H1 (cell line): ENCODE data around the gene CPZ. TPM values are rescaled to one million over a fixed set of nuclear protein-coding genes. Genes with fewer than 3 reads are reported as not detected.

Experiments
- CTCF ChIA-PET: fragments of 300-600 bp; sonication (Branson Sonifier 250); formaldehyde crosslinking; loops from one replicate; lab custom pipeline; 2021; ENCODE audit not compliant: partially characterized antibody; lab: Charles Lee
- POLR2A ChIA-PET: fragments of 300-600 bp; sonication (Branson Sonifier 250); formaldehyde crosslinking; loops from one replicate; lab custom pipeline; 2021; ENCODE audit warnings: inconsistent platforms; ENCODE audit not compliant: partially characterized antibody; lab: Charles Lee
- DNase-seq, 2 experiments: peaks; one replicate each; pipeline versions ENCODE4 v3.0.0 to v3.0.0-alpha.2; 2010 to 2022; ENCODE audit warnings: low spot score in 2 of 2, low read depth in 1 of 2, mixed read lengths in 1 of 2
- FAIRE-seq: peaks from 2 replicates; lab custom pipeline; 2011; peaks lifted over from hg19 to GRCh38; lab: Jason Lieb, UNC
- H2AFZ ChIP-seq: 2 replicates; pipeline ENCODE4 v1.8.1; 2012; ENCODE audit warnings: low read length, inconsistent platforms
- H2AK5ac ChIP-seq: 2 replicates; pipeline ENCODE4 v1.6.1; 2013; ENCODE audit warnings: low read depth, low read length
- H2BK120ac ChIP-seq: replicated peaks from 2 replicates; pipeline ENCODE3; 2013; ENCODE audit warnings: low read depth, low read length, inconsistent platforms
- H2BK12ac ChIP-seq: 2 replicates; pipeline ENCODE4 v1.6.1; 2013; ENCODE audit warnings: low read depth, low read length
- H2BK15ac ChIP-seq: 2 replicates; pipeline ENCODE4 v1.6.1; 2013; ENCODE audit warnings: low read length
- H2BK20ac ChIP-seq: 2 replicates; pipeline ENCODE4 v1.6.1; 2013; ENCODE audit warnings: low read length
- H2BK5ac ChIP-seq: 2 replicates; pipeline ENCODE4 v1.6.1; 2013; ENCODE audit warnings: low read depth, low read length
- H3K14ac ChIP-seq: 2 replicates; pipeline ENCODE4 v1.6.1; 2013; ENCODE audit warnings: inconsistent platforms; ENCODE audit not compliant: insufficient read length
- H3K18ac ChIP-seq: 2 replicates; pipeline ENCODE4 v1.6.1; 2013; ENCODE audit warnings: low read length; ENCODE audit errors: extremely low read depth
- H3K23ac ChIP-seq: 2 replicates; pipeline ENCODE4 v1.6.1; 2013; ENCODE audit warnings: inconsistent platforms; ENCODE audit not compliant: insufficient read length
- H3K23me2 ChIP-seq: 2 replicates; pipeline ENCODE4 v1.6.1; 2013; ENCODE audit warnings: low read depth, low read length
- H3K27ac ChIP-seq: 2 replicates; pipeline ENCODE4 v1.6.1; 2011; ENCODE audit warnings: low read depth, low read length, inconsistent platforms
- H3K27me3 ChIP-seq, 4 experiments: replicated peaks in 1 of 4; 1 replicate in 1 of 4; 2 replicates in 3 of 4; pipeline versions ENCODE4 v1.6.1 to v1.8.1; 2011 to 2013; ENCODE audit warnings: low read length in 3 of 4, mild to moderate bottlenecking in 3 of 4, inconsistent platforms in 2 of 4, mixed read lengths in 2 of 4, moderate library complexity in 1 of 4; ENCODE audit not compliant: control insufficient read depth in 3 of 4, insufficient read depth in 3 of 4; ENCODE audit errors: extremely low read depth in 1 of 4
- H3K36me3 ChIP-seq, 4 experiments: 2 replicates each; pipeline versions ENCODE4 v1.6.1 to v1.8.1; 2011 to 2013; ENCODE audit warnings: mild to moderate bottlenecking in 4 of 4, low read length in 3 of 4, moderate library complexity in 2 of 4, control low read depth in 1 of 4, inconsistent platforms in 1 of 4; ENCODE audit not compliant: insufficient read depth in 4 of 4, control insufficient read depth in 2 of 4
- H3K4ac ChIP-seq: replicated peaks from 2 replicates; pipeline ENCODE3; 2013; ENCODE audit warnings: low read length, low read depth, mixed read lengths, inconsistent platforms; ENCODE audit not compliant: insufficient read length
- H3K4me1 ChIP-seq, 4 experiments: replicated peaks in 1 of 4; 1 replicate in 1 of 4; 2 replicates in 3 of 4; pipeline versions ENCODE4 v1.6.1 to v1.8.1; 2011 to 2013; ENCODE audit warnings: low read length in 3 of 4, inconsistent platforms in 2 of 4, mixed read lengths in 1 of 4; ENCODE audit not compliant: insufficient read depth in 4 of 4, control insufficient read depth in 3 of 4
- H3K4me2 ChIP-seq, 2 experiments: 2 replicates each; pipeline versions ENCODE4 v1.6.1 to v1.8.1; 2011 to 2013; ENCODE audit warnings: low read depth in 2 of 2, low read length in 2 of 2, control low read depth in 1 of 2, inconsistent platforms in 1 of 2, mild to moderate bottlenecking in 1 of 2; ENCODE audit not compliant: insufficient read depth in 1 of 2
- H3K4me3 ChIP-seq, 4 experiments: fragments of 200-600, 300-600 bp in 1 of 4; sonication (generic), shearing (Covaris generic), sonication (Bioruptor Twin) in 1 of 4; 2 replicates each; pipeline versions ENCODE4 v1.5.1 to v1.8.1; 2011 to 2016; ENCODE audit warnings: low read length in 4 of 4, low read depth in 3 of 4, control low read depth in 2 of 4, inconsistent platforms in 2 of 4, mild to moderate bottlenecking in 2 of 4, mixed read lengths in 1 of 4, moderate library complexity in 1 of 4; ENCODE audit not compliant: insufficient read depth in 2 of 4; ENCODE audit errors: extremely low read depth in 1 of 4
- H3K56ac ChIP-seq: replicated peaks from 2 replicates; pipeline ENCODE3; 2013; ENCODE audit warnings: low read depth, mild to moderate bottlenecking, mixed read lengths, low read length, inconsistent platforms; ENCODE audit not compliant: insufficient read length
- H3K79me1 ChIP-seq: 2 replicates; pipeline ENCODE4 v1.6.1; 2013; ENCODE audit warnings: low read depth, low read length, control low read depth
- H3K79me2 ChIP-seq, 2 experiments: 2 replicates each; pipeline versions ENCODE4 v1.6.1 to v1.8.1; 2012 to 2013; ENCODE audit warnings: low read length in 2 of 2, mild to moderate bottlenecking in 2 of 2, inconsistent platforms in 1 of 2; ENCODE audit not compliant: insufficient read depth in 2 of 2, control insufficient read depth in 1 of 2
- H3K9ac ChIP-seq, 4 experiments: replicated peaks in 1 of 4; 1 replicate in 1 of 4; 2 replicates in 3 of 4; pipeline versions ENCODE4 v1.6.1 to v1.8.1; 2011 to 2013; ENCODE audit warnings: low read depth in 3 of 4, low read length in 3 of 4, control low read depth in 2 of 4, mild to moderate bottlenecking in 2 of 4, moderate library complexity in 2 of 4, inconsistent platforms in 1 of 4; ENCODE audit errors: extremely low read depth in 1 of 4
- H3K9me3 ChIP-seq, 2 experiments: 2 replicates each; pipeline versions ENCODE4 v1.6.1 to v1.8.1; 2012 to 2013; ENCODE audit warnings: mild to moderate bottlenecking in 2 of 2, moderate library complexity in 2 of 2, control low read depth in 1 of 2, inconsistent platforms in 1 of 2, low read depth in 1 of 2, low read length in 1 of 2, mixed read lengths in 1 of 2; ENCODE audit not compliant: insufficient read depth in 2 of 2
- H4K20me1 ChIP-seq, 2 experiments: replicated peaks in 1 of 2; 2 replicates each; pipeline versions ENCODE3 to v1.8.1; 2011 to 2013; ENCODE audit warnings: inconsistent platforms in 2 of 2, low read length in 2 of 2, mild to moderate bottlenecking in 1 of 2; ENCODE audit not compliant: insufficient read depth in 2 of 2, control insufficient read depth in 1 of 2
- H4K5ac ChIP-seq: 2 replicates; pipeline ENCODE4 v1.6.1; 2013; ENCODE audit warnings: low read length, low read depth, mixed read lengths, inconsistent platforms; ENCODE audit not compliant: insufficient read length
- H4K8ac ChIP-seq: 2 replicates; pipeline ENCODE4 v1.8.0; 2013; ENCODE audit warnings: mild to moderate bottlenecking, moderate library complexity, low read length, inconsistent platforms; ENCODE audit not compliant: insufficient read depth; ENCODE audit errors: extremely low read depth
- H4K91ac ChIP-seq: replicated peaks from 2 replicates; pipeline ENCODE3; 2013; ENCODE audit warnings: low read length, mixed read lengths, inconsistent platforms; ENCODE audit not compliant: insufficient read length
- ASH2L ChIP-seq: fragments of 200-600, 300-600 bp; sonication (generic); IDR thresholded peaks from one replicate; pipeline ENCODE4 v1.7.1; 2017; ENCODE audit warnings: low read length
- BCL11A ChIP-seq, 2 experiments: IDR thresholded peaks; one replicate each; pipeline ENCODE4 v1.6.1; 2011; ENCODE audit warnings: low read depth in 2 of 2, low read length in 2 of 2, mild to moderate bottlenecking in 2 of 2
- CBX5 ChIP-seq: fragments of 300-800, 300-1000 bp; sonication (generic); IDR thresholded peaks from 2 replicates; pipeline ENCODE4 v1.7.1; 2016; ENCODE audit warnings: antibody characterized with exemption, low read length, low read depth
- CHD2 ChIP-seq: IDR thresholded peaks from 2 replicates; pipeline ENCODE4 v1.6.1; 2012; ENCODE audit warnings: low read length, improper control_type of control experiment
- CREB1 ChIP-seq: IDR thresholded peaks from 2 replicates; pipeline ENCODE4 v1.6.1; 2012; ENCODE audit warnings: inconsistent platforms
- EGR1 ChIP-seq: IDR thresholded peaks from 2 replicates; pipeline ENCODE4 v1.6.1; 2011; ENCODE audit warnings: low read depth, low read length, borderline replicate concordance
- GTF2F1 ChIP-seq: IDR thresholded peaks from 2 replicates; pipeline ENCODE4 v1.6.1; 2012; ENCODE audit warnings: low read depth, low read length, improper control_type of control experiment, borderline replicate concordance
- JUND ChIP-seq: IDR thresholded peaks from 2 replicates; pipeline ENCODE4 v1.6.1; 2011; ENCODE audit warnings: mild to moderate bottlenecking, improper control_type of control experiment, low read length
- PHF8 ChIP-seq: fragments of 200-600 bp; sonication (generic); conservative IDR thresholded peaks from 2 replicates; pipeline ENCODE4 v1.7.1; 2012; ENCODE audit warnings: low read depth, mild to moderate bottlenecking, inconsistent platforms, low read length, moderate library complexity
- POLR2AphosphoS5 ChIP-seq: IDR thresholded peaks from 2 replicates; pipeline ENCODE4 v1.6.1; 2011; ENCODE audit warnings: low read depth, low read length
- RAD21 ChIP-seq, 2 experiments: IDR thresholded peaks in 1 of 2; conservative IDR thresholded peaks in 1 of 2; 2 replicates each; pipeline ENCODE4 v1.6.1; 2011; ENCODE audit warnings: low read depth in 2 of 2, low read length in 2 of 2, improper control_type of control experiment in 1 of 2, inconsistent platforms in 1 of 2, mild to moderate bottlenecking in 1 of 2, moderate library complexity in 1 of 2
- RFX5 ChIP-seq: IDR thresholded peaks from 2 replicates; pipeline ENCODE4 v1.6.1; 2011; ENCODE audit warnings: low read depth, low read length, improper control_type of control experiment, borderline replicate concordance
- SRF ChIP-seq: IDR thresholded peaks from 2 replicates; pipeline ENCODE4 v1.6.1; 2011; ENCODE audit warnings: mild to moderate bottlenecking, low read depth, low read length, moderate library complexity
- TEAD4 ChIP-seq: IDR thresholded peaks from 2 replicates; pipeline ENCODE4 v1.6.1; 2012; ENCODE audit warnings: low read depth, low read length, inconsistent platforms, mixed read lengths
- YY1 ChIP-seq: IDR thresholded peaks from 2 replicates; pipeline ENCODE4 v1.6.1; 2011; ENCODE audit warnings: low read depth, mild to moderate bottlenecking, low read length
- WGBS, 2 experiments: shearing (Covaris generic) in 1 of 2; methylation state at CpG; one replicate each; pipeline versions ENCODE4 v1.1.6 to v1.1.7; 2013 to 2015; ENCODE audit warnings: low lambda C conversion rate in 2 of 2, mixed read lengths in 2 of 2, inconsistent platforms in 1 of 2, low coverage in 1 of 2, missing lambda C conversion rate in 1 of 2; ENCODE audit not compliant: insufficient replicate concordance in 2 of 2, insufficient coverage in 1 of 2, insufficient read length in 1 of 2; ENCODE audit errors: extremely low coverage in 1 of 2, missing lambda C conversion rate in 1 of 2; 5-methylcytosine and 5-hydroxymethylcytosine counted together
- polyA plus RNA-seq, 7 experiments: library from polyadenylated mRNA; depleted of rRNA in 3 of 7; stranded (reverse) in 5 of 7; unstranded in 2 of 7; fragments of >200 nt in 5 of 7; fragments of 200-250 nt in 2 of 7; gene quantifications; 1 replicate in 5 of 7; 2 replicates in 1 of 7; 4 replicates in 1 of 7; pipeline versions ENCODE4 v1.2.1 to v1.2.3, GENCODE V29; 2011 to 2013; ENCODE audit warnings: missing spikeins in 2 of 7, mixed read lengths in 2 of 7
- total RNA-seq: library from RNA; stranded (reverse); fragmentation: NEBNext Ultra II Directional; extraction: Animal tissue kit (Norgen Biotek cat#: 25700); gene quantifications from 2 replicates; pipeline ENCODE4 v1.2.1, GENCODE V29; 2021
- TF ChIP-seq, protein P1 (sequence below): IDR thresholded peaks from 2 replicates; pipeline ENCODE4 v1.6.1; 2012; ENCODE audit warnings: inconsistent platforms

CPZ gene
- total and polyA plus RNA-seq, 2 of the 8 experiments (the other 6 are each of a cell fraction or from before 2014, with no cell fraction given), result 28.8 to 40.7 TPM

DNA sequence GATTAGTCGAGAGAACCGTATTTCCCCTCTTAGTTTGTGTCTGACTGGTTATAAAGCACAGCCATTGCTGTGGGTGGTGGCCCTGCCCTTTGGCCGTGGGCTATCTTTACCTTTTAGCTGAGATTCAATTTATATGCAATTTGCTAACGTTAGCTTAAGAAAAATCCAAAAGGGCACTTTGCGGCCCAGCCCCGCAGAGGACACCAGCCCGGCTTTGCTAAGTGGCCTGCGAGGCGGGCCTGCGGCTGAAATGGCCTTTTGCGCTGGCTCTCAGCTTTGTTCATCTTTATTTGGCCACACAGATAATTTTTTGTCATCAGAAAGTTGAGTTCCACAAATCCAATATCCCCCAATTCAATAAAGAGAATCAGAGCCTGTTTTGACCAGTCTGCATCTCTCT is 48.3 kb downstream of the CPZ start:
- H3K14ac ChIP-seq, result no peak overlapping the region
- no peak overlapping the region for H2AFZ ChIP-seq
- H4K91ac ChIP-seq, result no peak overlapping the region
- H3K18ac ChIP-seq, result no peak overlapping the region
- H3K4ac ChIP-seq, result no peak overlapping the region
- no peak overlapping the region for H3K4me2 ChIP-seq
- H3K56ac ChIP-seq, result no peak overlapping the region
- H3K9me3 ChIP-seq, result no peaks in the 10 kb centered on the region
- H2BK120ac ChIP-seq, result no peak overlapping the region
- H4K8ac ChIP-seq, result no peak overlapping the region
- CTCF ChIA-PET, result interaction anchor here (1.2 kb wide), 1 partner anchor 42 kb away, joined by 4 read pairs; no protein-coding TSS in a partner anchor
- H3K9ac ChIP-seq, result no peak overlapping the region
- H3K36me3 ChIP-seq, result no peaks in the 10 kb centered on the region
- WGBS, 2 experiments, result 88% methylated on average over 11 of the region's 11 CpGs; no CpG with 5 or more reads in 1 of the 2 experiments
- no peak overlapping the region for H3K23ac ChIP-seq
- no peaks in the 10 kb centered on the region for H3K23me2 ChIP-seq
- H3K79me2 ChIP-seq, result no peaks in the 10 kb centered on the region
- no peaks in the 10 kb centered on the region for H3K79me1 ChIP-seq
- H3K27ac ChIP-seq, result no peak overlapping the region
- no peak overlapping the region for H2BK5ac ChIP-seq
- DNase-seq (no peak), FAIRE-seq (no peak)
- POLR2A ChIA-PET, result no interaction called here
- H2BK20ac ChIP-seq, result no peak overlapping the region
- H3K4me1 ChIP-seq, result peaks cover 0 to 2% (median 0%) of the 10 kb centered on the region in 4 experiments; a peak in 3 of 7 replicates
- H2BK15ac ChIP-seq, result no peak overlapping the region
- H4K20me1 ChIP-seq, result peaks cover 0 to 2% of the 10 kb centered on the region in 2 experiments
- H2AK5ac ChIP-seq, result no peak overlapping the region
- H2BK12ac ChIP-seq, result no peak overlapping the region
- H4K5ac ChIP-seq, result no peak overlapping the region
- no peak overlapping the region for H3K4me3 ChIP-seq
- 0 out of 7 replicates have a peak, but pooled peaks cover 0 to 3% (median 0%) of the 10 kb centered on the region in 4 experiments for H3K27me3 ChIP-seq
- TF ChIP-seq, protein P1, sequence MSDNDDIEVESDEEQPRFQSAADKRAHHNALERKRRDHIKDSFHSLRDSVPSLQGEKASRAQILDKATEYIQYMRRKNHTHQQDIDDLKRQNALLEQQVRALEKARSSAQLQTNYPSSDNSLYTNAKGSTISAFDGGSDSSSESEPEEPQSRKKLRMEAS, result no peak
- TF ChIP-seq RFX5 (no peak), CBX5 (no peak), EGR1 (no peak), CHD2 (no peak), RAD21 (IDR thresholded peaks at IDR 0.05 in 1 of 2, conservative IDR thresholded peaks at IDR 0.05 in 1 of 2; ENCODE audit: low read depth in 2 of 2, low read length in 2 of 2) (no peak), BCL11A (IDR thresholded peaks at IDR 0.05; ENCODE audit: low read depth in 2 of 2, low read length in 2 of 2) (no peak), ASH2L (no peak), POLR2AphosphoS5 (no peak), TEAD4 (no peak), JUND (no peak), SRF (no peak), CREB1 (no peak), GTF2F1 (no peak), PHF8 (no peak), YY1 (no peak)
